ENCODE data around the gene MAP3K21.

- TF ChIP-seq CTCF (IDR thresholded peaks at IDR 0.05) (no peak), POLR2A (IDR thresholded peaks at IDR 0.05) (no peak)
Measured at GRCh38 chr1:233328142-233328921, 808 bp downstream of the MAP3K21 start.

Data from uterus (tissue), 2 donors.